CD4-positive, alpha-beta T cell treated with Interleukin-21 for 1 hour (primary cell): Measurements from ENCODE around the gene ITSN2.
A peak's percentile ranks its signal among the peaks of the same experiment; 100 is the strongest.
"Not testable (repeated sequence)": the region's sequence is repeated elsewhere in the genome, so short reads cannot be mapped to it uniquely, and the experiment has no call there.

ENCODE experiments used
- DNase-seq: peaks from one replicate; pipeline ENCODE4 v3.0.0-alpha.2; 2020

ITSN2 gene

GRCh38 chr2:24362253-24362652 lies 1.9 kb upstream of the ITSN2 start:
- DNase-seq = no peak

- no peak for DNase-seq
These were observed 611 bp upstream of the ITSN2 start for GRCh38 chr2:24360963-24361330.

GRCh38 chr2:24359129-24360049 lies 947 bp downstream of the ITSN2 start:
- DNase-seq = peak; percentile 68

- DNase-seq = not testable (repeated sequence)
These were observed 2.6 kb downstream of the ITSN2 start for GRCh38 chr2:24357767-24358166.

- not testable (repeated sequence) for DNase-seq
These were observed 3.2 kb downstream of the ITSN2 start for GRCh38 chr2:24357115-24357514.

- no peak for DNase-seq
These were observed 5.4 kb downstream of the ITSN2 start for GRCh38 chr2:24354957-24355356.

GRCh38 chr2:24354395-24354794 lies 5.9 kb downstream of the ITSN2 start:
- DNase-seq = no peak

GRCh38 chr2:24353973-24354372 lies 6.4 kb downstream of the ITSN2 start:
- DNase-seq = no peak

GRCh38 chr2:24353364-24353763 lies 7.0 kb downstream of the ITSN2 start:
- DNase-seq = no peak

- no peak for DNase-seq
These were observed 7.7 kb downstream of the ITSN2 start for GRCh38 chr2:24352664-24353063.

GRCh38 chr2:24351981-24352380 lies 8.4 kb downstream of the ITSN2 start:
- no peak for DNase-seq

GRCh38 chr2:24351627-24351938 lies 8.8 kb downstream of the ITSN2 start:
- no peak for DNase-seq

GRCh38 chr2:24350826-24351626 lies 9.3 kb downstream of the ITSN2 start:
- no peak for DNase-seq

GRCh38 chr2:24349097-24349496 lies 11.2 kb downstream of the ITSN2 start:
- DNase-seq = no peak

GRCh38 chr2:24345937-24346336 lies 14.4 kb downstream of the ITSN2 start:
- DNase-seq = no peak

GRCh38 chr2:24343225-24343882 lies 17.0 kb downstream of the ITSN2 start:
- no peak for DNase-seq

GRCh38 chr2:24342110-24342910 lies 18.0 kb downstream of the ITSN2 start:
- no peak for DNase-seq

- DNase-seq = no peak
These were observed 20.5 kb downstream of the ITSN2 start for GRCh38 chr2:24339856-24340262.

GRCh38 chr2:24339098-24339497 lies 21.2 kb downstream of the ITSN2 start:
- DNase-seq = not testable (repeated sequence)

- DNase-seq = no peak
These were observed 22.4 kb downstream of the ITSN2 start for GRCh38 chr2:24337890-24338289.

- DNase-seq = no peak
These were observed 23.5 kb downstream of the ITSN2 start for GRCh38 chr2:24336811-24337210.

- no peak for DNase-seq
These were observed 26.1 kb downstream of the ITSN2 start for GRCh38 chr2:24334245-24334633.
